ENCODE measurements around the gene KAZN. TPM values are rescaled to one million over a fixed set of nuclear protein-coding genes. Genes with fewer than 3 reads are reported as not detected.

KAZN gene
- total RNA-seq, 1 donor from 2014 or later, result 3.7 TPM

DNA sequence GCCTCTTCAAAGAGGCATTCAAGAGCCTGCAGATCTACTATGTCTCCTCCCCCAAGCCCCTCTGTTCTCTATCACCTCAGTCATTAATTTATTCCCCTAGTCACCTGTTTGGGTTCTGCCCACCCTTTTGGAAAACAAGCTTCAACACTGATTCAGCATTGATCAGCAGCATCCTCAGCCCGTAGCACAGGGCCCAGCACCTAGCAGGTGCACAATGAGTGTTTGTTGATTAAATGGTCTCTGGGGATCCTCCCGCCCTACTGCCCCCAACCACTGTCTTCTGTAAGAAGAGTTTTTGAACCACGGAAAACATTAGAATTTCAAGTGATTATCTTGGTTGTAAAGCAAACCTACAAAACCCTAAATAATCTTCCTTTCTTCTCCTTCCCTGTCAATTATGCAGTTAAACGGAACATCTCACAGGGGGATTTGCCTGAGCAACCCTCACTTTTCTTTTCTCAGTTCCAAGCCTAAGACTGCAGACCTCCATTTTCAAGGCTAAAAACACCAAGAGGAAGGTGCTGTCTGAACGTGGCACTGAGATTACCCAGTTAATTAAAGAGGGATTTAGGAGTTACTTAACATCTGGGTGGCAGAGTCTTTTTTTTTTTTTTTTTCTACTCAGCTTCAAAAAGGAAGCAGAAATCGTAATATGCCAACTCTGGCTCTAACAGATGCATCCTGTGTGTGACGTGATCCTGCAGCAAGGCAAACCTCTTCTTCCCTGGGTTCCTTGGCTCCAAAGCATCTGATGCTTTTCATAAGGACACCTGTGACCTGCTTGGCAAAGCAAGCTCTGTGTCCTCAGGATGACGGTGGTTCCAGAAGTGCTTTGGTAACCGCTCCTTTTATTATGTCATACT, 163.0 kb downstream of the KAZN start:
- no peak overlapping the region for H3K4me3 ChIP-seq (ENCODE audit: low read length in 3 of 3)
- H3K4me1 ChIP-seq (ENCODE audit: control insufficient read depth in 3 of 3, insufficient read depth in 3 of 3, low read length in 3 of 3), result no peaks in the 10 kb centered on the region
- peaks cover 0 to 2% (median 0%) of the 10 kb centered on the region in 3 donors for H3K9me3 ChIP-seq (ENCODE audit: control insufficient read depth in 3 of 3, low read length in 3 of 3)
- H3K36me3 ChIP-seq (ENCODE audit: control insufficient read depth in 3 of 3, insufficient read depth in 3 of 3, low read length in 3 of 3), result no peaks in the 10 kb centered on the region
- no peak overlapping the region for H3K9ac ChIP-seq (ENCODE audit: low read depth in 1 of 3, low read length in 3 of 3)
- H3K27ac ChIP-seq (ENCODE audit: low read depth, low read length), result no peak overlapping the region
- H3K27me3 ChIP-seq (ENCODE audit: control insufficient read depth in 3 of 3, insufficient read depth in 3 of 3, low read length in 3 of 3), result peaks cover 0 to 19% (median 7%) of the 10 kb centered on the region in 3 donors

DNA sequence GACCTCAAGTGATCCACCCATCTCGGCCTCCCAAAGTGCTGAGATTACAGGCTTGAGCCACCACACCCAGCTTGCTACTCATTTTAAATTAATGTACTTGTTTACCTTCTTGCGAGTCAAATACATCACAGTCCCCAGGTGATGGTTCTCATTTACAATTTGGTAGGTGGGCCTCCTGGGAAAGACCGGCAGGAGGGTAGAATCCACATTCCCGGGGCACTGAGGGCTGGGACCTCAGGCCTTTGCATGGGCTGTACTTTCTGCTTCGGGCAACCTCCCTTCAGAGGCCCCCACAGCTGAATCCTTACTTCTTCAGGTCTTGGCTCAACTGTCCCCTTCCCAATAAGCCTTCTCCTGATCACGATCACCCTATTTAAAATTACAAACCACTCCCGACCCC, 165.5 kb downstream of the KAZN start:
- H3K9me3 ChIP-seq (ENCODE audit: control insufficient read depth in 3 of 3, low read length in 3 of 3), result peaks cover 0 to 2% (median 0%) of the 10 kb centered on the region in 3 donors
- H3K4me1 ChIP-seq (ENCODE audit: control insufficient read depth in 3 of 3, insufficient read depth in 3 of 3, low read length in 3 of 3), result no peaks in the 10 kb centered on the region
- peaks cover 0 to 23% (median 3%) of the 10 kb centered on the region in 3 donors for H3K27me3 ChIP-seq (ENCODE audit: control insufficient read depth in 3 of 3, insufficient read depth in 3 of 3, low read length in 3 of 3)
- H3K4me3 ChIP-seq (ENCODE audit: low read length in 3 of 3), result no peak overlapping the region
- no peak overlapping the region for H3K27ac ChIP-seq (ENCODE audit: low read depth, low read length)
- no peaks in the 10 kb centered on the region for H3K36me3 ChIP-seq (ENCODE audit: control insufficient read depth in 3 of 3, insufficient read depth in 3 of 3, low read length in 3 of 3)
- no peak overlapping the region for H3K9ac ChIP-seq (ENCODE audit: low read depth in 1 of 3, low read length in 3 of 3)

DNA sequence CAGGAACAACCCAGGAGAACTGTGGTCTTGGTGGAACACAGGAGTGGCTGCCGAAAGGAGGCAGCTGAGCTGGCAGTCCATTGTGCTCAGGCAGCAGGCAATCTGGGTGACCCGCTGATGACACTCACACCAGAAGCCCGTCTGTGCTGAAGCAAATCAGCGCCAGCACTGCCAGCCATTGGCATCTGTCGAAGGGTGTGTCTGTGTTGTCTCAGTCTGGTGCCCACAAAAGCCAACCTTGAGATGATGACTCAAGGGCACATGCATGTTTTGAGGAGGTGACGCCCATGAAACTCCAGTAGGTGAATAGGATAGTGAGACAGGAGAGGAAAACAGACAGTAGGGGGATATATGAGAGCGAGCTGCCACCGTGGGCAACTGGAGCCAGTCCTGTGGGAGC, 167.3 kb downstream of the KAZN start:
- Histone ChIP-seq H3K9me3 (ENCODE audit: control insufficient read depth in 3 of 3, low read length in 3 of 3) (peaks cover 0 to 2% (median 0%) of the 10 kb centered on the region in 3 donors), H3K4me1 (ENCODE audit: control insufficient read depth in 3 of 3, insufficient read depth in 3 of 3, low read length in 3 of 3) (no peaks in the 10 kb centered on the region), H3K27ac (ENCODE audit: low read depth, low read length) (no peak overlapping the region), H3K36me3 (ENCODE audit: control insufficient read depth in 3 of 3, insufficient read depth in 3 of 3, low read length in 3 of 3) (no peaks in the 10 kb centered on the region), H3K4me3 (ENCODE audit: low read length in 3 of 3) (no peak overlapping the region), H3K9ac (ENCODE audit: low read depth in 1 of 3, low read length in 3 of 3) (no peak overlapping the region), H3K27me3 (ENCODE audit: control insufficient read depth in 3 of 3, insufficient read depth in 3 of 3, low read length in 3 of 3) (peaks cover 0 to 18% (median 0%) of the 10 kb centered on the region in 3 donors)

DNA sequence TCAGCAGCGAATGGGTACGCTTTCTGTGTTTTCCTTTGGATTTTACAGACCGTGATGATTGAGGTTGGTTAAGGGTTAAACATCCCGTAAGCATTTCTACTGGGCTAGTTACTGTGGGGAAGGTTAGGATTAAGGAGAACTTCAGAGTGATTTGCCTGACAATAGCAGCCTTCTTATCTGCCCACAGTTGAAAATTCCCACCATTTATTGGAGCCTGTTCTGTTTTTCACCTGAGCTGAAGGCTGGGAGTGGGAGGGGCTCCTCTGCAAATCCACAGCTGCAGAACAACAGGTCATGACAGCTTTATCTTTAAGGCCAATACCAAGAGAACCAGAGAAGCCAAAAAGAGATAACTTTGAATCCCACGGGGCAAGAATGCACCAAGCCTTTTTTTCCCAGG, 168.6 kb downstream of the KAZN start:
- no peaks in the 10 kb centered on the region for H3K4me1 ChIP-seq (ENCODE audit: control insufficient read depth in 3 of 3, insufficient read depth in 3 of 3, low read length in 3 of 3)
- H3K36me3 ChIP-seq (ENCODE audit: control insufficient read depth in 3 of 3, insufficient read depth in 3 of 3, low read length in 3 of 3), result no peaks in the 10 kb centered on the region
- H3K9ac ChIP-seq (ENCODE audit: low read depth in 1 of 3, low read length in 3 of 3), result no peak overlapping the region
- H3K4me3 ChIP-seq (ENCODE audit: low read length in 3 of 3), result no peak overlapping the region
- H3K27me3 ChIP-seq (ENCODE audit: control insufficient read depth in 3 of 3, insufficient read depth in 3 of 3, low read length in 3 of 3), result peaks cover 0 to 12% (median 0%) of the 10 kb centered on the region in 3 donors
- H3K9me3 ChIP-seq (ENCODE audit: control insufficient read depth in 3 of 3, low read length in 3 of 3), result peaks cover 0 to under 1% (median 0%) of the 10 kb centered on the region in 3 donors
- H3K27ac ChIP-seq (ENCODE audit: low read depth, low read length), result no peak overlapping the region

DNA sequence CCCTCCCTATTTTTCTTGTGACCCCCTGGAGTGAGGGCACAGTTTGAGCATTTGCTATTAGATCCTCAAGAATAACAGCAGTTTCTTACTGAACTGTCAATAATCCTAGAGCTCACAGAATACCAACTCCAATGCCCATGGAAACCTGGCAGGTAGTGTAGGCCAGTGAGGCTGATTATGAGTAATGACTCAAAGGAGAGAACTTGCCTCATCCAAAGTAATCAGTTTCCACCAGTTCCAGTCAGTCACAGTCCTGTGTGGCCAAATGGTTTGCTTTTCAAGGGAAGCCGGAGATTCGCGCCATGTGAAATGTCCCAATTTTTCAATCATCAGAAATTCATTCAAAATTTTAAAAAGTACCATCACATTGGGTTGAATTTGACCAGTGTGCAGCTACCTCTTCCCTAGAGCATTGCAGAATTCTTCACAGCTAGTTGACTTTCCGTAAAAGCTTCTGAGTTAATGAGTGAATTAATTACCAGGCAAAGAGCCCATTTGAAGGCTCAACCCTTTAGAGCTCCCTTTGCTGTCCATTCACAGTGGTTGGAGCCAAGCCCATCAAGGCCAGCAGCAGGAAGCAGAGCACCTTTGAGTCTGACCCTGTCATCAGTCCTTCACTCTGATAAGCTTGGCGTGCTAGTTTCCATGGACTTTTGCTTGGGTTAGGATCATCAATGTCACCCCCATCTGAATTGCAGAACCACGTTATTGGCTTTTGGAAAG, 170.3 kb downstream of the KAZN start:
- Histone ChIP-seq H3K27ac (ENCODE audit: low read depth, low read length) (no peak overlapping the region), H3K9me3 (ENCODE audit: control insufficient read depth in 3 of 3, low read length in 3 of 3) (no peaks in the 10 kb centered on the region), H3K27me3 (ENCODE audit: control insufficient read depth in 3 of 3, insufficient read depth in 3 of 3, low read length in 3 of 3) (peaks cover 0 to 12% (median 0%) of the 10 kb centered on the region in 3 donors), H3K36me3 (ENCODE audit: control insufficient read depth in 3 of 3, insufficient read depth in 3 of 3, low read length in 3 of 3) (no peaks in the 10 kb centered on the region), H3K4me1 (ENCODE audit: control insufficient read depth in 3 of 3, insufficient read depth in 3 of 3, low read length in 3 of 3) (no peaks in the 10 kb centered on the region), H3K4me3 (ENCODE audit: low read length in 3 of 3) (no peak overlapping the region), H3K9ac (ENCODE audit: low read depth in 1 of 3, low read length in 3 of 3) (no peak overlapping the region)

DNA sequence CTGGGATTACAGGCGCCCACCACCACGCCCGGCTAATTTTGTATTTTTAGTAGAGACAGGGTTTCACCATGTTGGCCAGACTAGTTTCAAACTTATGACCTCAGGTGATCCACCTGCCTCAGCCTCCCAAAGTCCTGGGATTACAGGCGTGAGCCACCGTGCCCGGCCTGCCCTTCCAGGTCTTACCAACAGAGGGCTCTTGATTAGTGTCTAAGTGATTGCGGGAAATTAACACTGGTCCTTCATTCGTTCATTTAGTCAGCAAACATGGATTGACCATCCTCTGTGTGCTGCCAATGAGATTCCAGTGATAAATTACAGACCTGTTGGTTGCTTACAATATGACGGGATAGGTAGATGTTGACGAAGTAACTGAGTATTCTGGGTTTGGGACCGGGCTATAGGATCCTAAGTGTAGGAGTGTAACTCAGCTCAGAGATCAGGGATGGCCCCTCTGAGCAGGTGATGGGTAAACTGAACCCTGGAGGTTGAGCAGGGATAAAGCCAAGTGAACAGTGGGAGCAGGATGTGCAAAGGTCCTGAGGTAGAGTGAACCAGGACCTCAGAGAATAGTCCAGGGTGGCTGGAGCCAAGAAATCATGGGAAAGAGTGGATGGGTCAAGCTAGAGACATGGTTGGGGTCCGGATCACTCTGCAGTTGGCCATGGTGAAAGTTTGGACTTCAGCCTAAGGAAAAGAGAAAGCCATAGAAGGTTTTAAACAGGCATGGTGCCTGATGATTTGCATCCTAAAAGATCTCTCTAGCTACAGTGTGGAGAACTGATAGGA, 171.2 kb downstream of the KAZN start:
- H3K9me3 ChIP-seq (ENCODE audit: control insufficient read depth in 3 of 3, low read length in 3 of 3), result no peaks in the 10 kb centered on the region
- no peak overlapping the region for H3K9ac ChIP-seq (ENCODE audit: low read depth in 1 of 3, low read length in 3 of 3)
- no peak overlapping the region for H3K4me3 ChIP-seq (ENCODE audit: low read length in 3 of 3)
- H3K27me3 ChIP-seq (ENCODE audit: control insufficient read depth in 3 of 3, insufficient read depth in 3 of 3, low read length in 3 of 3), result peaks cover 0 to 12% (median 0%) of the 10 kb centered on the region in 3 donors
- H3K4me1 ChIP-seq (ENCODE audit: control insufficient read depth in 3 of 3, insufficient read depth in 3 of 3, low read length in 3 of 3), result no peaks in the 10 kb centered on the region
- no peak overlapping the region for H3K27ac ChIP-seq (ENCODE audit: low read depth, low read length)
- H3K36me3 ChIP-seq (ENCODE audit: control insufficient read depth in 3 of 3, insufficient read depth in 3 of 3, low read length in 3 of 3), result no peaks in the 10 kb centered on the region

DNA sequence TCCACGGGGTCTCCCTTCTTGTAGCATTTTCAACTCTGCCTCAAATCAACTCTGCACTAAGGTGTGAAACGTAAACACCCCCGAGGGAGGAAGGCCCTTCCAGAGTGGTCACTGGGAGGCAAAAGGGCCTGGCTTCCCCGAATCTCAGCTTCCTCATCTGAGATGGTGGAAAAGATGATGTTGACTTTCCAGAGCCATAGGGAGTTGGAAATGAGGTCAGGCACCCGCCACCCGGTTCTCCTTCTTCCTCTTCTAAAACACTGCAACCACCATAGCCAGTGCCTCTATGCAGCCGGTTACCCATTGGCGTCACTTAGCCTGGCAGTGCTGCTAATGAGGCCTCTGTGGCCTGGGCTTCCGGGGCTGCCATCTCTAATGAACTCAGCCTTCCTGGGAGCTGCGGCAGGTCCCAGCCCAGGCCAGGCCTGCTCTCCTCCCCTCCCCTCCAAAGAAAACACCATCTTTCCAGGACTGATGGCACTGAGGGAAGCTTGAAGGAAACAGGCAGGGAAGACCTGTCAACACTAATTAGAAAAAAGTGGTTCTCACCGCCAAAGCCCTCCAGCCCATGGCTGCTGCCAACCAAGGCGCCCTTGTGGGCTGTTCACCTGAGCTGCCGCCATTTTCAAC, 175.0 kb downstream of the KAZN start:
- Histone ChIP-seq H3K9ac (ENCODE audit: low read depth in 1 of 3, low read length in 3 of 3) (no peak overlapping the region), H3K4me3 (ENCODE audit: low read length in 3 of 3) (no peak overlapping the region), H3K27ac (ENCODE audit: low read depth, low read length) (no peak overlapping the region), H3K36me3 (ENCODE audit: control insufficient read depth in 3 of 3, insufficient read depth in 3 of 3, low read length in 3 of 3) (no peaks in the 10 kb centered on the region), H3K9me3 (ENCODE audit: control insufficient read depth in 3 of 3, low read length in 3 of 3) (no peaks in the 10 kb centered on the region), H3K27me3 (ENCODE audit: control insufficient read depth in 3 of 3, insufficient read depth in 3 of 3, low read length in 3 of 3) (no peaks in the 10 kb centered on the region), H3K4me1 (ENCODE audit: control insufficient read depth in 3 of 3, insufficient read depth in 3 of 3, low read length in 3 of 3) (no peaks in the 10 kb centered on the region)

DNA sequence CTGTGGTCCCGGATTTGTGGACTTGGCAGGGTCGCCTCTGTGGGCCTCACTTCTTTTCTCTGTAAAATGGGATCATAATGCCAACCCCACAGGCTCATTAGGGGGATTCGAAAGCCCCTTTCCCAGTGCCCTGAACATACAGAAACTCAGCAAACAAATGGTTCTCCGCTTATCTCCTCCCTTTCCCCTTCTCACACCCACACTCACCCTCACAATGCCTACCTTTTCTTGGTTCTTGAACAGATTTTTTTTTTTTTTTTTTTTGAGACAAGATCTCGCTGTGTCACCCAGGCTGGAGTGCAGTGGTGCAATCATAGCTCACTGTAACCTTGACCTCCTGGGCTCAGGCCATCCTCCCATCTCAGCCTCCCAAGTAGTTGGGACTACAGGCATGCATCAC, 175.7 kb downstream of the KAZN start:
- H3K27ac ChIP-seq (ENCODE audit: low read depth, low read length), result no peak overlapping the region
- no peaks in the 10 kb centered on the region for H3K4me1 ChIP-seq (ENCODE audit: control insufficient read depth in 3 of 3, insufficient read depth in 3 of 3, low read length in 3 of 3)
- H3K36me3 ChIP-seq (ENCODE audit: control insufficient read depth in 3 of 3, insufficient read depth in 3 of 3, low read length in 3 of 3), result no peaks in the 10 kb centered on the region
- H3K27me3 ChIP-seq (ENCODE audit: control insufficient read depth in 3 of 3, insufficient read depth in 3 of 3, low read length in 3 of 3), result no peaks in the 10 kb centered on the region
- H3K9ac ChIP-seq (ENCODE audit: low read depth in 1 of 3, low read length in 3 of 3), result no peak overlapping the region
- no peak overlapping the region for H3K4me3 ChIP-seq (ENCODE audit: low read length in 3 of 3)
- no peaks in the 10 kb centered on the region for H3K9me3 ChIP-seq (ENCODE audit: control insufficient read depth in 3 of 3, low read length in 3 of 3)

DNA sequence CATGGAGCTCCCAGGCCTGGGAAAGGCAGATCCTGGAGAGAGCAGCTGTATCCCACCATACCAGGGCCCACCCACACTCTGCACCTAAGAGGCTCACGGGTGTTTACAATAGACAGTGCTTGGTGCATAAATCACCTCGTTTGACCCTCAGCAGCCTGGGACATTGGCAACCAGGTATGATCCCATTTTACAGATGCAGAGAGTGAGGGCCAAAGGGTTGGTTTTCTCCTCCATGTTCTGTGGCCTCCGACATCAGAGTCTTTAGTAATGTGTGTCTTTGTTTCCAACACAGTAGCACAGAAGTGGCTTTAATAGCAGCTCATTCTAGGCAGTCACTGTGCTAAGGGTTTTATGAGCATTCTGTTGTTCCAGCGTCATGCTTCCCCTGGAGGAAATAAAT, 176.5 kb downstream of the KAZN start:
- H3K27ac ChIP-seq (ENCODE audit: low read depth, low read length), result no peak overlapping the region
- H3K36me3 ChIP-seq (ENCODE audit: control insufficient read depth in 3 of 3, insufficient read depth in 3 of 3, low read length in 3 of 3), result no peaks in the 10 kb centered on the region
- no peak overlapping the region for H3K9ac ChIP-seq (ENCODE audit: low read depth in 1 of 3, low read length in 3 of 3)
- H3K4me1 ChIP-seq (ENCODE audit: control insufficient read depth in 3 of 3, insufficient read depth in 3 of 3, low read length in 3 of 3), result no peaks in the 10 kb centered on the region
- H3K27me3 ChIP-seq (ENCODE audit: control insufficient read depth in 3 of 3, insufficient read depth in 3 of 3, low read length in 3 of 3), result no peaks in the 10 kb centered on the region
- no peak overlapping the region for H3K4me3 ChIP-seq (ENCODE audit: low read length in 3 of 3)
- no peaks in the 10 kb centered on the region for H3K9me3 ChIP-seq (ENCODE audit: control insufficient read depth in 3 of 3, low read length in 3 of 3)
